Osteocyte (in vitro differentiated cells): ENCODE measurements around the gene ITK. TPM values are rescaled to one million over a fixed set of nuclear protein-coding genes. Genes with fewer than 3 reads are reported as not detected.

Source experiments
- DNase-seq: peaks from one replicate; pipeline ENCODE4 v3.0.0; 2021; ENCODE audit warnings: mixed read lengths; ENCODE audit not compliant: unreplicated experiment; ENCODE audit errors: extremely low spot score
- H3K27ac Mint-ChIP-seq: one replicate; pipeline ENCODE4 v1.8.0; 2021; ENCODE audit warnings: mild to moderate bottlenecking, mixed read lengths; ENCODE audit not compliant: unreplicated experiment
- H3K27me3 Mint-ChIP-seq: one replicate; pipeline ENCODE4 v1.8.0; 2021; ENCODE audit warnings: mixed read lengths; ENCODE audit not compliant: unreplicated experiment
- H3K36me3 Mint-ChIP-seq: one replicate; pipeline ENCODE4 v1.8.0; 2021; ENCODE audit warnings: mixed read lengths; ENCODE audit not compliant: unreplicated experiment
- H3K4me1 Mint-ChIP-seq: one replicate; pipeline ENCODE4 v1.8.0; 2021; ENCODE audit warnings: mixed read lengths; ENCODE audit not compliant: unreplicated experiment
- H3K4me3 Mint-ChIP-seq: one replicate; pipeline ENCODE4 v1.8.0; 2021; ENCODE audit warnings: mild to moderate bottlenecking, moderate library complexity, mixed read lengths; ENCODE audit not compliant: unreplicated experiment
- H3K9me3 Mint-ChIP-seq: one replicate; pipeline ENCODE4 v1.8.0; 2021; ENCODE audit warnings: mixed read lengths; ENCODE audit not compliant: unreplicated experiment
- total RNA-seq: library from RNA; stranded (reverse); gene quantifications from 2 replicates; pipeline ENCODE4 v1.2.1, GENCODE V29; 2021
- TF ChIP-seq, protein P1 (sequence below): fragments of 200-600 bp; sonication (generic); IDR thresholded peaks from 2 replicates; pipeline ENCODE4 v1.5.0; 2021; ENCODE audit warnings: antibody characterized with exemption, mild to moderate bottlenecking, moderate library complexity

Gene ITK
- total RNA-seq, 1 donor from 2014 or later: not detected

DNA sequence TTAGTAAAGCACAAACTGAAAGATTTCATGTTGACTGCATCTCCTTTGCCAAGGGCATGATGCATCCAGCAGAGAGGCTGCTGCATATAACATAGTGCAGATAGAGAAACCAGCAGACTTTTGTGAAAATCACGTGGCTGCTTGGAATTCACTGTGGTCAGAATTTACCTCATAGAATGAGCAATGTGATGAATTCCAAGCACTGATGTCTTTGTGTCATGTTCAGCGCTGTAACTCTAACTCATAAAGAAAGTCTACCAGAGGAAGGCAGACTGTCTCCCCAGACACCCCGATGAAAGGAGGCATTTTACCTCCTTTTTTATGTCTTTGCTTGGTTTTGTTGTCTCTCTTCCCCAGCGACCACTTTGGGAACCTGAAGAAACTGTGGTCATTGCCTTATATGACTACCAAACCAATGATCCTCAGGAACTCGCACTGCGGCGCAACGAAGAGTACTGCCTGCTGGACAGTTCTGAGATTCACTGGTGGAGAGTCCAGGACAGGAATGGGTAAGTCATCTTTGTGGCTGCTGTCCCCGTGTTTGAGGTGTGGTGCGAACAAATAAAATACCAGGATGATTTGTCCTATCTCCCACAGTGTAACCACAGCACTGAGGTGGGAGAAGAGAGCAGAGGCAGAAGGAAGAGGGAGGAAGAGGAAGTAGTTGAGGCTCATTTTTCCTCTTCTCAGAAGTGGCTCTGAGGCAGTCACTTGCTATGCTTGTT, 42.0 kb downstream of the ITK start:
- DNase-seq: no peak
- no peak overlapping the region for H3K27ac Mint-ChIP-seq
- H3K4me3 Mint-ChIP-seq: no peak overlapping the region
- H3K4me1 Mint-ChIP-seq: no peaks in the 10 kb centered on the region
- H3K9me3 Mint-ChIP-seq: no peaks in the 10 kb centered on the region
- no peaks in the 10 kb centered on the region for H3K36me3 Mint-ChIP-seq
- peaks cover 10% of the 10 kb centered on the region for H3K27me3 Mint-ChIP-seq
- TF ChIP-seq, protein P1, sequence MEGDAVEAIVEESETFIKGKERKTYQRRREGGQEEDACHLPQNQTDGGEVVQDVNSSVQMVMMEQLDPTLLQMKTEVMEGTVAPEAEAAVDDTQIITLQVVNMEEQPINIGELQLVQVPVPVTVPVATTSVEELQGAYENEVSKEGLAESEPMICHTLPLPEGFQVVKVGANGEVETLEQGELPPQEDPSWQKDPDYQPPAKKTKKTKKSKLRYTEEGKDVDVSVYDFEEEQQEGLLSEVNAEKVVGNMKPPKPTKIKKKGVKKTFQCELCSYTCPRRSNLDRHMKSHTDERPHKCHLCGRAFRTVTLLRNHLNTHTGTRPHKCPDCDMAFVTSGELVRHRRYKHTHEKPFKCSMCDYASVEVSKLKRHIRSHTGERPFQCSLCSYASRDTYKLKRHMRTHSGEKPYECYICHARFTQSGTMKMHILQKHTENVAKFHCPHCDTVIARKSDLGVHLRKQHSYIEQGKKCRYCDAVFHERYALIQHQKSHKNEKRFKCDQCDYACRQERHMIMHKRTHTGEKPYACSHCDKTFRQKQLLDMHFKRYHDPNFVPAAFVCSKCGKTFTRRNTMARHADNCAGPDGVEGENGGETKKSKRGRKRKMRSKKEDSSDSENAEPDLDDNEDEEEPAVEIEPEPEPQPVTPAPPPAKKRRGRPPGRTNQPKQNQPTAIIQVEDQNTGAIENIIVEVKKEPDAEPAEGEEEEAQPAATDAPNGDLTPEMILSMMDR: no peak

DNA sequence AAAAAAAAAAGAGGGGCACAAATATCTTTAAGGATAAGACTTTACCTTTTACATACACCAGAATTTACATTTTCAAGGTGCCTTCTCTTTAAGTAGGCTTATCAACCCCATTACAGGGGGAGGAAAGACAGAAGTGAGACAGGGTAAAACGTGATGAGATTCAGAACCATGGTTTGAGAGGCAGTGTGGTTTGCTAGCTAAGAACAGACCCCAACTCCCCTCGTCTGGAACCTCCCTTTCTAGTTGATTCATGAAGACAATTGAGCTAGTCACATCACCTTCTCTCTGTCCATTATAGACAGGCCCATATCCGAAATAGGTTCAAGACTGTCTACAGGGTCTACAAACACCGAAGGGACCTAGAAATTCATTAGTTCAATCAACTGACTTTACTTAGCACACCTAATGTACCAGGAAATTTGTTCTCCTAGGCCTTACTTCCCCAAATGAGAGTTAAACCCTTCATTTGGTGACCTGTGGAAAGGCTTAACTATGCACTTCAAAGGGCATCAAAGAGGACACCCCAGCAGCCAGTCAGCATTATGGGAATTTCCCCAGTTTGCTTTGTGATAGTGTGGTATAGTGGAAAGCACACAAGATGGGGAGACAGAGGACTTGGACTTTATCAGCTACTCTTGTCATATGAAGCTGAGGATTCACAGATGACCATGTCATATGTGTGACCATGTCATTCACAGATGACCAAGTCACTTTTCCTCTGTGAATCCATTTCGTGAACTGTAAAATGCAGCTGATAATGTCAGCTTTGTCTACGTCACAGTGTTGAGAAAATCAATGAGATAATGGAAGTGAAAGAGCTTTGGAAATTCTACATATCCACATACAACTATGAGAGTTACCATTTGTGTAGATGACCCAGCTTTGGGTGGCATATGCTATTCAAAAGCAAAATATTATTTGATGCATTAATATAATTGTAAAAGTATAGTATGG, 45.1 kb downstream of the ITK start:
- no peaks in the 10 kb centered on the region for H3K9me3 Mint-ChIP-seq
- DNase-seq: no peak
- no peak overlapping the region for H3K4me3 Mint-ChIP-seq

DNA sequence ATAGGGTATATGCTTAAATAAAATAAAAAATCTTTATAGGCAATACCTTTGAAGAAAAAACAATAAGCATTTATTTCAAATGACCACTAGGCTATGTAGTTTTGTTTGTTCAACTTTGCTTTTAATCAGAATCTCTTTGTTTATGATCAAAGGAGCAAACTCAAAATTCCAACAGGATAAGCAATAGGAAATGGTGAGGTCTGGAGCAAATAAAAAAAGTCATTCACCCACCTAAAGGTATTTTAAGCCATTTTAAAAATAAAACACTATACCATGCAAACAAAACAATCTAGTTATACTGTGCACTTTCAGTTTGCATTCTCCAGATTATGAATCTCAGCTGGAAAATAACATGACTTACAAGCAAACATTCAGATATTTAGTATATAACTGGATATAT, 50.0 kb downstream of the ITK start:
- no peaks in the 10 kb centered on the region for H3K36me3 Mint-ChIP-seq
- H3K9me3 Mint-ChIP-seq: no peaks in the 10 kb centered on the region
- no peak overlapping the region for H3K4me3 Mint-ChIP-seq
- DNase-seq: no peak
- peaks cover 12% of the 10 kb centered on the region for H3K27me3 Mint-ChIP-seq
- no peaks in the 10 kb centered on the region for H3K4me1 Mint-ChIP-seq
- TF ChIP-seq, protein P1: no peak
- H3K27ac Mint-ChIP-seq: no peak overlapping the region

More for the DNA sequence above, 45.1 kb downstream of the ITK start:
- Mint-ChIP-seq H3K27me3 (peaks cover 10% of the 10 kb centered on the region), H3K27ac (no peak overlapping the region), H3K36me3 (no peaks in the 10 kb centered on the region), H3K4me1 (no peaks in the 10 kb centered on the region)
- TF ChIP-seq, protein P1: no peak

DNA sequence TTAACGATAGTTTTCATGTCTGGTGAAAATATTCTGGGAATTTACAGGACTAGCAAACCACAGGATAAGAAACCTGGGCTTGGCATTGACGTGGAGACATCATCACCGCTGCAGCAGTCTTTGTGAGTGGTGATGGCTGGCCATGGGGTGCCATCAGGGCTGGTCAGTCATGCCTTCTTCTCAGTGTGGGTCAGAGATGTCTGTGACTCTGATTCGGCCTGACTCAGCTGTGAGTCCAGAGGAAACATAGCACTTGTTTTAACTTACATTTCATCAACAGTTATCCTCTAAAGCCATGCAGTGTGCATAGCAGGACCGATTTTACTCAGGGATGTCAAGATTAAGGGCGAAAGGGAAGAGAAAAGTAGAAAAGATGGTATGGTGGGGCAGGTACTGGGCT, 52.1 kb downstream of the ITK start:
- H3K27ac Mint-ChIP-seq: no peak overlapping the region
- H3K36me3 Mint-ChIP-seq: no peaks in the 10 kb centered on the region
- H3K4me3 Mint-ChIP-seq: no peak overlapping the region
- TF ChIP-seq, protein P1: no peak
- H3K4me1 Mint-ChIP-seq: no peaks in the 10 kb centered on the region
- no peak for DNase-seq
- peaks cover 12% of the 10 kb centered on the region for H3K27me3 Mint-ChIP-seq
- no peaks in the 10 kb centered on the region for H3K9me3 Mint-ChIP-seq

DNA sequence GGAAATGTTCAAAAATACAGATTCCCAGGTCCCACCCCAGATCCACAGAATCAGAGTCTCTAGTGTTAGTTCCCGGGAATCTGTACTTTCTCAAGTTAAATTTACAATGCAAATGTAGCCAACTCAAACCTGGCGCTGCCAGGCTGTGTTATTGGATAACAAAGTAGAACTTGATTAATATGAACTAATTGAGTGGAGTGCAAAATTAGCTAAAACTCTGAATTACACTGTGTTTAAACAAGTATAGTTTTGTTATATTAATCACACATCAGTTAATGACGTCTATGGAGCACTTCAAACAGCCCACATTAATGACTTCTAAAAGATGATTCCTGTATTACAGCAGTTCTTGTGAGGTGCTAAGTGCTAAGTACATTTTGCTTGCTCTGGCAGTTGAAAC, 52.9 kb downstream of the ITK start:
- H3K27me3 Mint-ChIP-seq: peaks cover 18% of the 10 kb centered on the region
- no peaks in the 10 kb centered on the region for H3K4me1 Mint-ChIP-seq
- no peak overlapping the region for H3K27ac Mint-ChIP-seq
- no peaks in the 10 kb centered on the region for H3K36me3 Mint-ChIP-seq
- H3K9me3 Mint-ChIP-seq: no peaks in the 10 kb centered on the region
- no peak for DNase-seq
- no peak overlapping the region for H3K4me3 Mint-ChIP-seq
- TF ChIP-seq, protein P1: no peak
